Fibroblast of gingiva (primary cell): ENCODE data around the gene PPP2R1B.

Source experiments
- DNase-seq: peaks from one replicate; pipeline ENCODE4 v3.0.0-alpha.2; 2011; ENCODE audit warnings: low read depth

Gene PPP2R1B

GRCh38 chr11:111748035-111748804 lies 18.0 kb downstream of the PPP2R1B start:
- DNase-seq = no peak

DNA sequence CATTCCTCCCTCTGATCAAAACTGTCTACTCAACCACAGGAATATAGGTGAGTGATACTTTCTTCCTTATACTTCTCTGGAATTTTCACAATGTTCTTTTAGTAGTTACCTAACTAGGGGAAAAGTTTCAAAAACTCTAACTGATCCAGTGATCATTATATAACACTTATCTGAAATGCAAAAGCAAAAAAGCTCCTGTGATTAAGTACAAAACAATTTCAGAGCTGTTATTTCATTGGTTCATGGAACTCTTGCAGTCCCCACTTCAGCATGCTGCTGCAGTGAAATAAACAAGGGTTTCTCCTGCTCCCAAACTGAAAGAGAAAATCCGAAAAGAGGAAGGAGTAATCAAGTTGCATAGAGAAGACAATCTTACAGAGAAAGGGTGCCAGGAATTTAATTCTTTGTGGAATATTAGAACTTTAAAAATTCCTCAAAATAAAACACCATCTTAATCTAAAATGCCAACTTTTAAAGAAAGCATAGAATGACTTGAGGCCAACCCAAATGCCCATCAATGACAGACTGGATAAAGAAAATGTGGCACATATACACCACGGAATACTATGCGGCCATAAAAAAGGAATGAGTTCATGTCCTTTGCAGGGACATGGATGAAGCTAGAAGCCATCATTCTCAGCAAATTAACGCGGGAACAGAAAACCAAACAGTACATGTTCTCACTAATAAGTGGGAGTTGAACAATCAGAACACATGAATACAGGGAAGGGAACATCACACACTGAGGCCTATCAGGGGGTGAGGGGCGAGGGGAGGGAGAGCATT lies 20.3 kb downstream of the PPP2R1B start:
- DNase-seq = peak; percentile 56

DNA sequence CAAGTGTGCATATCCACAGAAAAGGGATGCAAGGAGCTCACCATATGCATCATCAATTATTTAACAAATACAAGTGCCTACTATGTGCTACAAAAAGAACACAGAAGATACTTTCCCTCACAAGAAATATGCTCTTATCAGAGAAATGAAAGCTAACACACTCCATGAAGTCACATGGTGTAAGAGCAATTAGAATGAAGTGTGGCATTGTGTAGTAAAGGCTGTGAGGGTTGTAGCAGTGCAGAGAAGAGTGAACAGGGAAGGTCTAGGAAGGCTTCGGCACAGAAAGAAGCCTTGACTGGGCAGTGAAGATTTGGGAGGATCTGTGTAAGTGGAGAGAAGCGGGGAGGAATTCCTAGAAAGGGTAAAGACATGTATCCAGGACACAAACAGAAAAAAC lies 22.5 kb downstream of the PPP2R1B start:
- DNase-seq = no peak

GRCh38 chr11:111741751-111742150 lies 24.4 kb downstream of the PPP2R1B start:
- no peak for DNase-seq

GRCh38 chr11:111739299-111739698 lies 26.9 kb downstream of the PPP2R1B start:
- no peak for DNase-seq

GRCh38 chr11:111737444-111738210 lies 28.6 kb downstream of the PPP2R1B start:
- no peak for DNase-seq

DNA sequence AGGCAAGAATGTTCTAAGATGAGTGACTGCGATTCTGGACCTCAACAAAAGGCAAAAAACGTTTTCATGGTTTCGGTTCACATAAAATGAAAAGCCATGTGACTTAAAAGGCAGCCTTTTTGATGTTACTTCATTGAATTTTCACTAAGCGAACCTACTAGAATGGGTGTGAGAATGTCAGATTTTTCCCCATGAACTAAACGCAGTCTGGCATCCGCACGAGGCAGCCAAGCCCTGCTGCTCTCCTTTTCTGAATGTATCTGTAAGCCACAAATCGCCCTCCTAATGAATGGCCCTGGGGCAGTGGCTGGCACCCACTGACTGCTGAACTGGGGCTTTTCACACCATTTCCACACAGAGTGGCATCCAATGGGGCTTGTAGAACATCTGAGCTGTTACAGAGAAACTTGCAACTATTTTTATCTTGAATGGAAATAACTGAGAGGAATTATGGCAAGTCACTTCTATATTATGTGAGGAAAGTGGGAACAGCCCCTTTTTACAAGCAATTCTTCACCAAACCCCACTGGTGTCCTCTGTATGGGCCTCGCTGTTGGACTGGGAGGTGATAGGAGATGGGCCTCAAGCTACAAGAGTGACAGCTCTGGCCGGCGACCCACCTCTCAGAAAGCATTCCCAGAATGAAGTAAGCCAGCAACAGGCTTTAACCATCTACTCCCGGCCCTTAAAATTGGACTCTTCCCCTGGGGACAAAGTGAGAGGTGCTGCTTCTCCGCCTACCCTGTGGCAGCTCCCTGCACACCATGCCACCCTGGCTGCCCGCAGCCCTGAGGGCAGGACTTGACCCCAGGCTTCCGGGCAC lies 29.4 kb downstream of the PPP2R1B start:
- DNase-seq = peak; percentile 57

DNA sequence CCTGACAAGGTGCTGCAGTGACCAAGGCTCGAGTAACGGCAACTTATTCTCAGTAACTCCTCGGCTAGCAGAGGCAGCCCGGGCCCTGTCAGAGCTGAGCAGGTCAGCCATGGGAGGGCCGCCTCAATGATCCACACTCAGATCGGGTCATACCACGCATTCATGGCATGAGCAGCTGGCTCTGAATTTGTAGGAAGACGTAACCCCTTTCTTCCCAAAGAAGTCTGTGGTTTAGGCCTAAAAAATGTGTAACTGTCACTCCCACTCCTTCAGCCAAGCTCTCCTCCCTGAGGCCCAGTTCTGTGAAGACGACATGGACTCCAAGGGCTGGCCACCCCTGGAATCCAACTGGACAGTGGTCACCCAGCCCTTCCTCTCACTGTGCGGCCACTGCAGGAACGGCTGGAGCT lies 30.0 kb downstream of the PPP2R1B start:
- peak; percentile 76 for DNase-seq

DNA sequence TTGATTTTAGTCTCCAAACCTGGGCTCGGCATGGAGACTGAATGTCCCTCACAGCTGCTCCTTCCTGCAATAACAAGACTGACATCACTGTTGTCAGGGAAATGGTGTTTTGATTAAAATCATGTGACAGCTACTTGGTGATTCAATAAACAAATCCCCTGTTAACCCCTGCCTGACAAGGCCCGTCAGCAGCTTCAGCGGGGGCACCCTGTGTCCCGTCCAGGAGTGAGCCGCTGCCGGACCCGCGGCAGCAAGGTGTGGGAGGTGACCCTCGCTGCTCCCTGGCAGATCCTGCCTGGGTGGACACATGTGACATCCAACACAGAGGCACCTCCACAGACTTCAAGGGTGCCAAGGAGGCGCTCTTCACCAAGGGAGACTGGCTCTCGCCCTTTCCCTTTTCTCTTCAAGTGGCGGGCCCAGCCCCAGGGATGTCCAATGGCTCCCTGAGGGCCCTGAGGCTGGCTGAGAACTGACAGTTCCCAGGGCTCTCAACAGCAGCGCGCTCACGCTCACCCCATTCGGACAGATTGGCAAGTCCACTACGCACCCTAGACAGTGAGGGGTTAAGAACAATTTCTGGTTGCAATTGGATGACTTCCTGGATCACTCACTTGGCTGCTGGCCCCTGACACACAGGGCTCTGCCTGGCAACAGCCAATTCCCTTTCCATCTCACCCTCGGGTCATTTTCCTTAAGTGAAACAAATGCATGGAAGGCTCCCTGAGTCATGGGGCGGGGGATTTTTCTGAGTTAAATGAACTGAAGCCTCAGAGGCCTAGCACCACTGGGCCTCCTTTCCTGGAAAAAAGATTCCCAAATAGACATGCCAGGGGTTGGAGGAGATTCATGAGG lies 30.7 kb downstream of the PPP2R1B start:
- peak; percentile 99 for DNase-seq

GRCh38 chr11:111734954-111735261 lies 31.3 kb downstream of the PPP2R1B start:
- DNase-seq = no peak

- DNase-seq = peak; percentile 30
These were observed 31.9 kb downstream of the PPP2R1B start for GRCh38 chr11:111734101-111734953.

GRCh38 chr11:111733611-111734088 lies 32.5 kb downstream of the PPP2R1B start:
- peak; percentile 12 for DNase-seq

DNA sequence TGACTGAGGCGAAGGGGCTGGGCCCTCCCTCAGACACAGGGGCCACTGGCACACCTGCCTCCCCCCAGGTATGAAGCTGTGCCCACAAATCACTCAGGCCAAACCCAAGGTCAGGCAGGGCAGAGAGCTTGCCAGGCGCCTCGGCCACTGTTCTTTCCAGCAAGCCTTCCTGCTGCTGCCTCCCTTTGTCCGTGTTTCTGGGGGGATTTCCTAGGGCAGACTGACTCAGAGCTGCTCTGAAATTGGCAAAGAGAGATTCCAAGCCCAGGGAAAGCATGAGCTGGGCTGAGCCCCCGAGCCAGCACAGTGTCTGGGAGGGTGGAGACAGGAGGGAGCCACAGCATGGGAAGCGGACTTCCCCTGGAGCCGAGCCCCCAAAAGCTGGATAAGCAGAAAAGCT lies 33.2 kb downstream of the PPP2R1B start:
- DNase-seq = peak; percentile 71

- no peak for DNase-seq
These were observed 34.4 kb downstream of the PPP2R1B start for GRCh38 chr11:111731821-111732220.

DNA sequence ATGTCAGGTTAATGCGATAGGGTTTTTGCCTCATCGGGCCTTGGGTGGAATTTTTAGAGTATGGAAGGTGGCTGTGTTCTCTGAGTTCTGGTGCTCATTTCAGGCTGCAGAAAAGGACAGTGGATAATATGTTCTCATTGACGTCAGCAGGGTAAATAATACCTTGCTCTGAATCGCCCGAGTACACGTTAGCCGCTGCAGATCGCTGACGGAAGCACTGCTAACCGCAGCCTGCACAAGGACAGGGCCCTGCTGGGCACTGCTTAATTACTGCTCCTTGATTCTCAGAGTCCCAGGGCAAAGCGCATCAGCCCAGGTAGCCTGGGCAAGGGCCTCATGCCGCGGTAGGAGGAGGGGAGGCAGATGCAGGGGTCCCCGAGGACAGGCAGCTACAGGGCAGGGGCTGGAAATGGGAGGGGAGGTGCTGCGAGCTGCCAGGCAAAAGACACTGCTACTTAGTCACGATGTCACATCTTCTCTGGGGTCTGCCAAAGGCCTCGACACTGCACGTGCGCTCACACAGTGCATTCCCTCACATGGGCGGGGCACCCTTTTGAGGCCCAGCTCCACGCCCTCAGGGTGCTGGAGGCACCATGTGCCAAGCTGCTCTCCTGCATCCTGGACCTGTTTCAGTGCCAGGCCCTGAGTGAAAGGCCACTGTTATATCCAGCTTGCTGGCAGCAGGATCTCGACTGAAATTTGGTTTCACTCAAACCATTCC lies 35.2 kb downstream of the PPP2R1B start:
- DNase-seq = peak; percentile 85

- DNase-seq = no peak
These were observed 36.3 kb downstream of the PPP2R1B start for GRCh38 chr11:111729831-111730311.

DNA sequence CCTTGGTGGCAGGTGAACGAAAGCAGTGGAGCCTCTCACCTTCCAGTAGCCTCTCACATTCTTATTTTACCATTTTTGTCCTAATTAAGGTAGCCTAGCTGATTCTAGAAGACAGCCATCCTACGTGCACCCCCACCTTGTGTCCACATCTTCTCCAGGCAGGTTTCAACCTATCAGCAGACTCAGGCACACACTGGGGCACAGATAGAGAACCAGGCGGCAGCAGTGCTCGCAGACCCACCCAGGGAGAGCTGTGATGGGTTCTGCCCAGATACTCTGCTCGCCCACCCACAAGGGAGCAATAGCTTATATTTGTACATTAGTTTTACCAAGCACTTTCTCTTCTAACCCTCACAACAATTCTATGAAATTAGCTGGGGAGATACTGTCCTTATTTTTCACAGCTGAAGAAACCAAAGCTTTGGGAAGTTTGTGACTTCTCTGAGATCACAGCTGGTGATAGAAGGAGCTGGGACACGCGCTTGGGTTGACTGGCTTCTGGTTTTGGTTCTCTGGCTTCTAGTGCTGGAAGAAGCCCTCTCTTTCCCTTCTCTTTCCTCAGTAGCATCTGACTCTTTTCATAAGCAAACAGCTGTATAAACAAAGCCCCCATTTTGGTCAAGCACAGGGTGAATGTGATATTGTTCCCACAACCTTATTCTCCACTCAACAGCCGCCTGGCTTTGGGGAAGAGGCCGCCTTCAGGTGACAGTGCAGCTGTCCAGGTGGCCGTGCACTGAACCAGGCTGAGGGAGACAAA lies 36.9 kb downstream of the PPP2R1B start:
- no peak for DNase-seq

- no peak for DNase-seq
These were observed 38.8 kb downstream of the PPP2R1B start for GRCh38 chr11:111727431-111727830.
